ENCODE data around the gene RELN. TPM values are rescaled to one million over a fixed set of nuclear protein-coding genes. Genes with fewer than 3 reads are reported as not detected.

RELN gene
- total RNA-seq, 2 donors from 2014 or later, result not detected

- no peak for ATAC-seq (replicated peaks)
- Mint-ChIP-seq H3K4me1 (no peaks in the 10 kb centered on the region), H3K27ac (no peak overlapping the region), H3K4me3 (no peak overlapping the region), H3K27me3 (peaks cover 12% of the 10 kb centered on the region), H3K36me3 (ENCODE audit: low read depth) (no peaks in the 10 kb centered on the region), H3K9me3 (no peaks in the 10 kb centered on the region)
Measured at GRCh38 chr7:103577059-103577458, 412.4 kb downstream of the RELN start.

- no peaks in the 10 kb centered on the region for H3K36me3 Mint-ChIP-seq (ENCODE audit: low read depth)
- no peak overlapping the region for H3K27ac Mint-ChIP-seq
- no peak for ATAC-seq (replicated peaks)
- no peak overlapping the region for H3K4me3 Mint-ChIP-seq
- H3K27me3 Mint-ChIP-seq, result peaks cover 12% of the 10 kb centered on the region
- no peaks in the 10 kb centered on the region for H3K4me1 Mint-ChIP-seq
- H3K9me3 Mint-ChIP-seq, result no peaks in the 10 kb centered on the region
Measured at GRCh38 chr7:103576641-103577040, 412.8 kb downstream of the RELN start.

GRCh38 chr7:103574576-103574975 lies 414.9 kb downstream of the RELN start:
- no peak for ATAC-seq (replicated peaks)
- Mint-ChIP-seq H3K36me3 (ENCODE audit: low read depth) (no peaks in the 10 kb centered on the region), H3K27me3 (peaks cover 8% of the 10 kb centered on the region), H3K27ac (no peak overlapping the region), H3K9me3 (no peaks in the 10 kb centered on the region), H3K4me3 (no peak overlapping the region), H3K4me1 (no peaks in the 10 kb centered on the region)

GRCh38 chr7:103573479-103574058 lies 415.9 kb downstream of the RELN start:
- no peak for ATAC-seq (replicated peaks)
- no peak overlapping the region for H3K4me3 Mint-ChIP-seq
- no peaks in the 10 kb centered on the region for H3K36me3 Mint-ChIP-seq (ENCODE audit: low read depth)
- no peaks in the 10 kb centered on the region for H3K4me1 Mint-ChIP-seq
- no peak overlapping the region for H3K27ac Mint-ChIP-seq
- peaks cover 4% of the 10 kb centered on the region for H3K27me3 Mint-ChIP-seq
- H3K9me3 Mint-ChIP-seq, result no peaks in the 10 kb centered on the region

- no peaks in the 10 kb centered on the region for H3K36me3 Mint-ChIP-seq (ENCODE audit: low read depth)
- H3K27me3 Mint-ChIP-seq, result peaks cover 3% of the 10 kb centered on the region
- H3K4me3 Mint-ChIP-seq, result no peak overlapping the region
- no peaks in the 10 kb centered on the region for H3K4me1 Mint-ChIP-seq
- no peak for ATAC-seq (replicated peaks)
- H3K9me3 Mint-ChIP-seq, result no peaks in the 10 kb centered on the region
- H3K27ac Mint-ChIP-seq, result no peak overlapping the region
Measured at GRCh38 chr7:103571586-103571985, 417.9 kb downstream of the RELN start.

- Mint-ChIP-seq H3K4me3 (no peak overlapping the region), H3K4me1 (no peaks in the 10 kb centered on the region), H3K27ac (no peak overlapping the region), H3K27me3 (peaks cover 4% of the 10 kb centered on the region), H3K9me3 (no peaks in the 10 kb centered on the region), H3K36me3 (ENCODE audit: low read depth) (no peaks in the 10 kb centered on the region)
- ATAC-seq (replicated peaks), result no peak
Measured at GRCh38 chr7:103569621-103570305, 419.7 kb downstream of the RELN start.

- Mint-ChIP-seq H3K36me3 (ENCODE audit: low read depth) (no peaks in the 10 kb centered on the region), H3K27ac (no peak overlapping the region), H3K27me3 (peaks cover 13% of the 10 kb centered on the region), H3K4me3 (no peak overlapping the region), H3K4me1 (no peaks in the 10 kb centered on the region), H3K9me3 (no peaks in the 10 kb centered on the region)
- ATAC-seq (replicated peaks), result no peak
Measured at GRCh38 chr7:103564416-103564815, 425.0 kb downstream of the RELN start.

- Mint-ChIP-seq H3K9me3 (no peaks in the 10 kb centered on the region), H3K4me1 (no peaks in the 10 kb centered on the region), H3K36me3 (ENCODE audit: low read depth) (no peaks in the 10 kb centered on the region), H3K27ac (no peak overlapping the region), H3K27me3 (peaks cover 22% of the 10 kb centered on the region), H3K4me3 (no peak overlapping the region)
- ATAC-seq (replicated peaks), result no peak
Measured at GRCh38 chr7:103560136-103560535, 429.3 kb downstream of the RELN start.

GRCh38 chr7:103551016-103551415 lies 438.4 kb downstream of the RELN start:
- Mint-ChIP-seq H3K27ac (no peak overlapping the region), H3K36me3 (ENCODE audit: low read depth) (no peaks in the 10 kb centered on the region), H3K9me3 (no peaks in the 10 kb centered on the region), H3K4me3 (no peak overlapping the region), H3K4me1 (no peaks in the 10 kb centered on the region), H3K27me3 (peaks cover 11% of the 10 kb centered on the region)
- ATAC-seq (replicated peaks), result no peak

- Mint-ChIP-seq H3K36me3 (ENCODE audit: low read depth) (no peaks in the 10 kb centered on the region), H3K4me3 (no peak overlapping the region), H3K9me3 (no peaks in the 10 kb centered on the region), H3K4me1 (no peaks in the 10 kb centered on the region), H3K27ac (no peak overlapping the region), H3K27me3 (peaks cover 13% of the 10 kb centered on the region)
- no peak for ATAC-seq (replicated peaks)
Measured at GRCh38 chr7:103549786-103550185, 439.7 kb downstream of the RELN start.

- H3K9me3 Mint-ChIP-seq, result no peaks in the 10 kb centered on the region
- H3K36me3 Mint-ChIP-seq (ENCODE audit: low read depth), result no peaks in the 10 kb centered on the region
- no peaks in the 10 kb centered on the region for H3K4me1 Mint-ChIP-seq
- no peak for ATAC-seq (replicated peaks)
- no peak overlapping the region for H3K4me3 Mint-ChIP-seq
- no peak overlapping the region for H3K27ac Mint-ChIP-seq
- peaks cover 13% of the 10 kb centered on the region for H3K27me3 Mint-ChIP-seq
Measured at GRCh38 chr7:103547451-103548284, 441.8 kb downstream of the RELN start.

- Mint-ChIP-seq H3K4me3 (no peak overlapping the region), H3K27ac (no peak overlapping the region), H3K4me1 (no peaks in the 10 kb centered on the region), H3K9me3 (no peaks in the 10 kb centered on the region), H3K36me3 (ENCODE audit: low read depth) (no peaks in the 10 kb centered on the region), H3K27me3 (peaks cover 8% of the 10 kb centered on the region)
- ATAC-seq (replicated peaks), result no peak
Measured at GRCh38 chr7:103542470-103542869, 447.0 kb downstream of the RELN start.

- no peak overlapping the region for H3K4me3 Mint-ChIP-seq
- no peak for ATAC-seq (replicated peaks)
- H3K9me3 Mint-ChIP-seq, result no peaks in the 10 kb centered on the region
- no peaks in the 10 kb centered on the region for H3K4me1 Mint-ChIP-seq
- no peak overlapping the region for H3K27ac Mint-ChIP-seq
- H3K36me3 Mint-ChIP-seq (ENCODE audit: low read depth), result no peaks in the 10 kb centered on the region
- peaks cover 13% of the 10 kb centered on the region for H3K27me3 Mint-ChIP-seq
Measured at GRCh38 chr7:103541947-103542346, 447.5 kb downstream of the RELN start.

GRCh38 chr7:103541026-103541425 lies 448.4 kb downstream of the RELN start:
- no peaks in the 10 kb centered on the region for H3K9me3 Mint-ChIP-seq
- no peak overlapping the region for H3K27ac Mint-ChIP-seq
- no peak overlapping the region for H3K4me3 Mint-ChIP-seq
- peaks cover 7% of the 10 kb centered on the region for H3K27me3 Mint-ChIP-seq
- H3K4me1 Mint-ChIP-seq, result no peaks in the 10 kb centered on the region
- ATAC-seq (replicated peaks), result no peak
- H3K36me3 Mint-ChIP-seq (ENCODE audit: low read depth), result no peaks in the 10 kb centered on the region

- Mint-ChIP-seq H3K4me1 (no peaks in the 10 kb centered on the region), H3K4me3 (no peak overlapping the region), H3K36me3 (ENCODE audit: low read depth) (no peaks in the 10 kb centered on the region), H3K27me3 (peaks cover 5% of the 10 kb centered on the region), H3K27ac (no peak overlapping the region), H3K9me3 (no peaks in the 10 kb centered on the region)
- ATAC-seq (replicated peaks), result no peak
Measured at GRCh38 chr7:103540338-103540737, 449.1 kb downstream of the RELN start.
